Measurements from ENCODE around the gene TVP23B.

The TVP23B gene

DNA sequence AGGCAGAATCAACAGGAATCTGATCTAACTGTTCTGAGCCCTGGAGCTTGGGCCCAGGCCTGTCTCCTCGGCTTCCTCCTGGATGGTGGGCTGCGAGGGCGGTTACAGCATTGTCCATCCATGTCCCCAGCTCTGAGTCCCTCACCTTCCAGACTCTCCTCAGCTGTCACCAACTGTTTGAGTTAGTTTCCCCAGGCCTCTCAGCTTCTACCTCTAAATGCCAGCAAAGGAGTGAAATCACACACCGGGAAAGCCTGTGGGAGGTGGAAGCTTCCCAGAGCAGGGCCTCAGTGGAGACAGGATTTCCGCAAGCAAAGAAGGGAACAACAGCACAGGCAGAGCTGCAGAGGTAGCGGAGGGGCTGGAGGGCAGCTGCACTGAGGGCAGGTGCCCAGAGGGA is 67.5 kb downstream of the TVP23B start:
- TF ChIP-seq, protein P1, sequence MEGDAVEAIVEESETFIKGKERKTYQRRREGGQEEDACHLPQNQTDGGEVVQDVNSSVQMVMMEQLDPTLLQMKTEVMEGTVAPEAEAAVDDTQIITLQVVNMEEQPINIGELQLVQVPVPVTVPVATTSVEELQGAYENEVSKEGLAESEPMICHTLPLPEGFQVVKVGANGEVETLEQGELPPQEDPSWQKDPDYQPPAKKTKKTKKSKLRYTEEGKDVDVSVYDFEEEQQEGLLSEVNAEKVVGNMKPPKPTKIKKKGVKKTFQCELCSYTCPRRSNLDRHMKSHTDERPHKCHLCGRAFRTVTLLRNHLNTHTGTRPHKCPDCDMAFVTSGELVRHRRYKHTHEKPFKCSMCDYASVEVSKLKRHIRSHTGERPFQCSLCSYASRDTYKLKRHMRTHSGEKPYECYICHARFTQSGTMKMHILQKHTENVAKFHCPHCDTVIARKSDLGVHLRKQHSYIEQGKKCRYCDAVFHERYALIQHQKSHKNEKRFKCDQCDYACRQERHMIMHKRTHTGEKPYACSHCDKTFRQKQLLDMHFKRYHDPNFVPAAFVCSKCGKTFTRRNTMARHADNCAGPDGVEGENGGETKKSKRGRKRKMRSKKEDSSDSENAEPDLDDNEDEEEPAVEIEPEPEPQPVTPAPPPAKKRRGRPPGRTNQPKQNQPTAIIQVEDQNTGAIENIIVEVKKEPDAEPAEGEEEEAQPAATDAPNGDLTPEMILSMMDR (IDR thresholded peaks at IDR 0.05; ENCODE audit: insufficient read depth, low read length, missing control alignments), result no peak
- ChIA-PET POLR2A (no interaction called here), CTCF (no interaction called here)
- no peak for DNase-seq (ENCODE audit: low read depth, low spot score)
- no peak overlapping the region for H3K4me3 ChIP-seq (ENCODE audit: low read depth, low read length)

GRCh38 chr17:18850679-18851078 is 69.7 kb downstream of the TVP23B start:
- H3K4me3 ChIP-seq (ENCODE audit: low read depth, low read length), result no peak overlapping the region
- CTCF ChIA-PET, result interaction anchor here (1.2 kb wide), 1 partner anchor 53 kb away, joined by 3 read pairs; no protein-coding TSS in a partner anchor
- TF ChIP-seq, protein P1 (IDR thresholded peaks at IDR 0.05; ENCODE audit: insufficient read depth, low read length, missing control alignments), result no peak
- no peak for DNase-seq (ENCODE audit: low read depth, low spot score)
- POLR2A ChIA-PET, result no interaction called here

- POLR2A ChIA-PET, result no interaction called here
- no peak overlapping the region for H3K4me3 ChIP-seq (ENCODE audit: low read depth, low read length)
- CTCF ChIA-PET, result interaction anchor here (1.2 kb wide), 1 partner anchor 53 kb away, joined by 3 read pairs; no protein-coding TSS in a partner anchor
- TF ChIP-seq, protein P1 (IDR thresholded peaks at IDR 0.05; ENCODE audit: insufficient read depth, low read length, missing control alignments), result no peak
- no peak for DNase-seq (ENCODE audit: low read depth, low spot score)
These were observed 70.2 kb downstream of the TVP23B start for GRCh38 chr17:18851201-18851600.

DNA sequence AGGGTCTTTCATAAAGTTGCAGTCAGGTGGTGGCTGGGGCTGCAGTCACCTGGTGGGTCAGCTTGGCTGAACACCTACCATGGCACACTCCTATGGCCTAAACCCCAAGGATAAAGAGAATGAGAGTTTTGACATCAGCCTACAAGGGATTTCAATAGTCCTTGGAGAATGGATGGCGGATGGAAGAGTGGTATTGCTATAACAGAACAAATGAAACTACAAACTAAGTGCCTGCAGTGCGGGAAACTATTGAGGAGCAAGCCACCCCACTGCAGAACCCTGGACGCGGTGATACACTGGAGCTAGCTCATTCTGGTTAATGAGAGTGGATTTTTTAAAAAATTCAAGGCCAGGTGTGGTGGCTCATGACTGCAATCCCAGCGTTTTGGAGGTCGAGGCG is 74.0 kb downstream of the TVP23B start:
- CTCF ChIA-PET, result interaction anchor here (1.0 kb wide), 1 partner anchor 106 kb away, joined by 6 read pairs; no protein-coding TSS in a partner anchor
- POLR2A ChIA-PET, result no interaction called here

GRCh38 chr17:18855831-18856569 is 75.0 kb downstream of the TVP23B start:
- ChIA-PET CTCF (interaction anchor here (1.0 kb wide), 1 partner anchor 105 kb away, joined by 6 read pairs; no protein-coding TSS in a partner anchor), POLR2A (no interaction called here)
- H3K4me3 ChIP-seq (ENCODE audit: low read depth, low read length), result peak overlapping the region; percentile 77
- DNase-seq (ENCODE audit: low read depth, low spot score), result peak; percentile 75
- TF ChIP-seq, protein P1 (IDR thresholded peaks at IDR 0.05; ENCODE audit: insufficient read depth, low read length, missing control alignments), result no peak

More for the DNA sequence above, 74.0 kb downstream of the TVP23B start:
- no peak for DNase-seq (ENCODE audit: low read depth, low spot score)
- TF ChIP-seq, protein P1 (IDR thresholded peaks at IDR 0.05; ENCODE audit: insufficient read depth, low read length, missing control alignments), result no peak
- peak overlapping the region; percentile 77; the same call in 1 of the 2 replicates for H3K4me3 ChIP-seq (ENCODE audit: low read depth, low read length)
